GM12892 (cell line): ENCODE results near the gene PHF19.

Experiments used
- DNase-seq: peaks from one replicate; pipeline ENCODE4 v3.0.0; 2011; ENCODE audit not compliant: insufficient read length
- FAIRE-seq: peaks from 2 replicates; lab custom pipeline; 2011; peaks lifted over from hg19 to GRCh38; lab: Jason Lieb, UNC
- POLR2A ChIP-seq: IDR thresholded peaks from 2 replicates; pipeline ENCODE4 v1.6.1; 2011; ENCODE audit warnings: low read depth, low read length, control low read depth
- POLR2AphosphoS5 ChIP-seq: IDR thresholded peaks from 2 replicates; pipeline ENCODE4 v1.6.1; 2011; ENCODE audit warnings: low read depth, low read length, control low read depth
- TAF1 ChIP-seq: IDR thresholded peaks from 2 replicates; pipeline ENCODE4 v1.6.1; 2011; ENCODE audit warnings: low read depth, mild to moderate bottlenecking, control low read depth, low read length, borderline replicate concordance

PHF19 gene

GRCh38 chr9:120918931-120919842 is 42.2 kb upstream of the PHF19 start:
- DNase-seq (no peak), FAIRE-seq (no peak)
- TF ChIP-seq POLR2AphosphoS5 (peak; percentile 74), POLR2A (peak; percentile 42; the same call in 1 of the 2 replicates), TAF1 (no peak)

DNA sequence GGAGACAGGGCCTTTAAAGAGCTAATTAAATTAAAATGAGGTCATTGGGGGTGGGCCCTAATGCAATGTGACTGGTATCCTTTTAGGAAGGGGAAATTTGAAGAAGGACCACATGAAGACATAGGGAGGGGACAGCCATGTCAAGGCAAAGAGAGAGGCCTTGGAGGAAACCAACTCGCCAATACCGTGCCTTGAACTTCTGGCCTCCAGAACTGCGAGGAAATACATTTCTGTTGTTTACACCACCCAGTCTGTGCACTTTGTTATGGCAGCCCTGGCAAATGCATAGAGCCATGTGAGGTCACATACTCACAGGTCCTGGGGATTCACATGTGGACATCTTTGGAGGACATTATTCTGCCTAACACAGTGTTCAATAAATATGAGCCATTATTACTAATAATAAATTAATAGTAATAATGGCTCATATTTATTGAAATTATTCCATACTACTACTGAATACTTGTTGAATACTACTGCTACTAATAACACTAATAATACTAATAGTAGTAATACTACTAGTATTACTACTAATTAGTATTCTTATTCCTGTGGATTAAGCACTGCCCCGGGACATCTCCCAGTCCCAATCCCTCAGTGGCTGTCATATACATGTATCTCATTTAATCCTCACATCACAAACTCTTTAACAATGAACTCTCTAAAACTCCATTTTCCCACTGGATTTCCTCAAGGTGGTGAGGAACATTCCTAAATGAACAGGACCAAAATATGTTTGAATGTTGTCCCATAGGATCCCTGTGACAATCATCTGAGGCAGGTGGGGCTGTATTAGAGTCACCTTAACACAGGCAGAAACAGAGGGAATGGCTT is 41.2 kb upstream of the PHF19 start:
- FAIRE-seq: no peak
- TF ChIP-seq TAF1 (no peak), POLR2A (peak; percentile 26; the same call in 1 of the 2 replicates), POLR2AphosphoS5 (peak; percentile 11; the same call in 1 of the 2 replicates)
- DNase-seq: no peak

DNA sequence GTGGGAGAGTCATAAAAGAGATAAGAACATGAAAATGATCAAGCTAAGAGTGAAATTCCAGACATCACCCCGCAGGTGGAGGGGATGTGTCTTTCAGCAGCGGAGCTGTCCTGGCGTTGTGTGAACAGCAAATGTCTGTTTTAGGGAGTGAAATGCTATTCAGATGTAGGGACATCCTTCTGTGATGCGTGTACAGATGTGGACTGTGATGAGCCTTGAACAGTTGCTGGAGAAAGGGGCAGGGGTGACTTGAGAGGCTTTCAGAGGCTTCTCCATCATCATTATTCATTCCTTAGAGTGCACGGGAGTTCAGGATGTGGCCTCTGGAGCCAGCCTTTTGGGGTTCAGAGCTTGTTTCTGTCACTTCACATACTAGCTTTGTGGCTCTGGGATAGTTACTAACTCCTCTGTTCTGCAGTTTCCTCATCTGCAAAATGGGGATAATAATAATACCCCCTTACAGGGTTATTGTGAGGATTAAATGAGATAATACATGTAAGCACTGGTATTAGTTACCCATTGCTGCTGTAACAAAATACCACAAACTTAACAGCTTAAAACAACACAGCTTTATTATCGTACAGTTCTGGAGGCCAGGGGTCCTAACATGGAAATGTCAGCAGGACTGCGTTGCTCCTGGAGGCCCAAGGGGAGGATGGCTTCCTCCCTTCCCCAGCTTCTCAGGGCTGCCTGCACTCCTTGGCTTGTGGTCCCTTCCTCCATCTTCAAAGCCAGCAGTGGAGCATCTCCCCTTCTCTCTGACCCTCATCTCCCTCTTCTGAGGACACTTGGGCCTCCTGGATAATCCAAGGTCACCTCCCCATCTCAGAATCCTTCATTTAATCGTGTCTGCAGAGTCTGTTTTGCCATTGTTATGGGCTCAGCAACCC is 40.2 kb upstream of the PHF19 start:
- DNase-seq (no peak), FAIRE-seq (no peak)
- TF ChIP-seq TAF1: no peak
- peak; percentile 20 for TF ChIP-seq POLR2A
- peak; percentile 79 for TF ChIP-seq POLR2AphosphoS5

- no peak for DNase-seq
- TF ChIP-seq TAF1 (no peak), POLR2A (0 out of 2 replicates have a peak, but pooled peaks have one; percentile 12), POLR2AphosphoS5 (no peak)
- FAIRE-seq: no peak
Observed at GRCh38 chr9:120916588-120916987, 39.6 kb upstream of the PHF19 start.

- TF ChIP-seq POLR2A: no peak; the same call in 1 of the 2 replicates
- peak; percentile 56; the same call in 1 of the 2 replicates for TF ChIP-seq POLR2AphosphoS5
- FAIRE-seq (no peak), DNase-seq (no peak)
Observed at GRCh38 chr9:120915854-120916470, 39.0 kb upstream of the PHF19 start.

DNA sequence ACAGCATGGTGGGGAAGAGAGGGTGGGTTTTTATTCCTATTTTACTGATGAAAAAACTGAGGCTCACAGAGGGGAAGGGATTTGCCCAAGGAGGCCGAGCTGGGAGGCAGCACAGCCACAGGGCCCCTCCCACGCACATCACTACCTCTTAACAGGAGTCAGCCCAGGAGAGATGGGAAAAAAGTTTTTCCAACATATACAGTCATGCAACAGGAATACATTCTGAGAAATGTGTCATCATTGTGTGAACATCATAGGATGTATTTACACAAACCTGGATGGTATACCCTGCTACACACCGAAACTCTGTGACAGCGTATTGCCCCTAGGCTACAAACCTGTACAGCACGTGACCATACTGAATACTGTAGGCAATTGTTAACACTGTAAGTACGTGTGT is 38.0 kb upstream of the PHF19 start:
- TF ChIP-seq POLR2AphosphoS5: no peak; the same call in 1 of the 2 replicates
- no peak for FAIRE-seq
- DNase-seq: no peak

GRCh38 chr9:120914396-120914795 is 37.4 kb upstream of the PHF19 start:
- peak; percentile 26; the same call in 1 of the 2 replicates for TF ChIP-seq POLR2AphosphoS5
- TF ChIP-seq TAF1: no peak
- TF ChIP-seq POLR2A: peak; percentile 33; the same call in 1 of the 2 replicates
- no peak for FAIRE-seq
- no peak for DNase-seq

DNA sequence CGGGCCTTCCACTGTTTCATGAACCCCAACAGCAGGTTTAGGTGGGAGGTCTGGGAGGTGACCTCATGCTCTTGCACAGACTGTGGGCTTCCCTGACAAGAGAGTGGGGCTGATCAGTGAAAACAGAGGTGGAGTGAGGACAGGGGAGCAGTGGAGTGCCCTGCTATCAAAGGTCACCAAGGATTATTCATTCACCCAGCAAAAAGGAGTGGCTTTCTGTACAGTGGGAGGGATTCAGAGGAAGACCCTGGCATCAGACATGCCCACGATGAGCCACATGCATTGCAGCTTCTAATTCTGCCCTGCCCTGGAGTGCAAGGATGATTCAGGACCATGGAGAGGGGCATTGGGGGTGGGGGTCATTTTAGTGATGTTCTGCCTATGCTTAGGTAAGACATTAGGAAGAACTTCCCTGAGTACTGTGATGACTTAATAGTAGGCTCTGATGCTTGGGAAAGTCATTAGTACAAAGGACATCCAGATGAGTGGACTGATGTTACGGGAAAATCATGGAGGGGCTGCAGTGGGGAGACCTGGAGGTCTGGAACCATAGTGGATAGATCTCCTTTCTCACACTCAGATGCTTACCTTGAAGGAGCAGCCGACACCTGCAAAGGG is 36.8 kb upstream of the PHF19 start:
- no peak for TF ChIP-seq TAF1
- no peak for TF ChIP-seq POLR2AphosphoS5
- TF ChIP-seq POLR2A: no peak
- FAIRE-seq (no peak), DNase-seq (no peak)

DNA sequence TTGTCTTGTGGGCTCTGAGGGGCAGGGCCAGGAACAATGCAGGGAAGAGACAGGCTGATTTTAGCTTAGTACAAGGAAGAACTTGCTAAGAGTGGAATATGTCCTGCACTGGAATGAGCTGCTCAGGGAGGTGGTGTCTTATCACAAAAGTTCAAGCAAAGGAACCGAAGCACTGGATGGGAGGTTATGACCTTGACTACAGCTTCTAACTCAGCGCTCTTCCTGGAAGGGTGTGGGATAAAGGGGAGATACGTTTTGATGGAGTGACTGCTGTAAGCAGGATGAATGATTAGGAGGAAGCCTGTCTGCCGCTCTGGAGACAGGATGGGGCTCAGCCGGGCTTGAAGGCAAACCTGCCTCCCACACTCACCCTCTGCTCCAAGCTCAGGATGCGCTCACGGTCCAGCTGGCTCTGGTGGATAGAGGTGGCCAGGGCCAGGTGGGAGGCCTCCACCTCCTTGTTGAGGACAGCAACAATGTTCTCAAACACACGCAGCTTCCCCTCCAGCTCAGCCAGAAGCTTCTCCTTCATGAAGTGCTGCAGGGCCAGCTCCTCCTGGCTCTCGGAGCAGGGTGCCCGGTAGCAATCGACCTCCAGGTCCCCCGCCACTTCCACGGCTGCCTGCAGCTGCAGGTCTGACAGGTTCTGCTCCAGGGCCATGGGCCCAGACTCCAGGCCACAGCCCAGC is 36.1 kb upstream of the PHF19 start:
- FAIRE-seq (no peak), DNase-seq (no peak)
- TF ChIP-seq TAF1 (no peak), POLR2AphosphoS5 (peak; percentile 78; the same call in 1 of the 2 replicates), POLR2A (peak; percentile 49)
